Measurements from ENCODE around the gene LRRC47.
"Not testable (repeated sequence)": the region's sequence is repeated elsewhere in the genome, so short reads cannot be mapped to it uniquely, and the experiment has no call there.

Gene LRRC47

GRCh38 chr1:3814771-3815561, 18.7 kb upstream of the LRRC47 start:
- DNase-seq = no peak

GRCh38 chr1:3814065-3814464, 17.8 kb upstream of the LRRC47 start:
- DNase-seq = no peak

- DNase-seq = no peak
Measured at GRCh38 chr1:3811595-3811911, 15.3 kb upstream of the LRRC47 start.

- not testable (repeated sequence) for DNase-seq
Measured at GRCh38 chr1:3810149-3810761, 14.0 kb upstream of the LRRC47 start.

- DNase-seq = no peak
Measured at GRCh38 chr1:3809680-3810079, 13.4 kb upstream of the LRRC47 start.

GRCh38 chr1:3807769-3808168, 11.5 kb upstream of the LRRC47 start:
- DNase-seq = no peak

GRCh38 chr1:3805038-3805437, 8.7 kb upstream of the LRRC47 start:
- no peak for DNase-seq

GRCh38 chr1:3804627-3804944, 8.3 kb upstream of the LRRC47 start:
- DNase-seq = not testable (repeated sequence)

GRCh38 chr1:3803905-3804626, 7.8 kb upstream of the LRRC47 start:
- DNase-seq = no peak

GRCh38 chr1:3800795-3801194, 4.5 kb upstream of the LRRC47 start:
- DNase-seq = not testable (repeated sequence)

GRCh38 chr1:3799976-3800685, 3.8 kb upstream of the LRRC47 start:
- no peak for DNase-seq

GRCh38 chr1:3795453-3796214, 664 bp downstream of the LRRC47 start:
- no peak for DNase-seq

GRCh38 chr1:3790952-3791351, 5.3 kb downstream of the LRRC47 start:
- no peak for DNase-seq

GRCh38 chr1:3790500-3790923, 5.8 kb downstream of the LRRC47 start:
- DNase-seq = no peak

GRCh38 chr1:3789421-3790300, 6.6 kb downstream of the LRRC47 start:
- no peak for DNase-seq

GRCh38 chr1:3788756-3789420, 7.4 kb downstream of the LRRC47 start:
- DNase-seq = no peak

- no peak for DNase-seq
Measured at GRCh38 chr1:3787745-3788605, 8.3 kb downstream of the LRRC47 start.

GRCh38 chr1:3787349-3787715, 9.0 kb downstream of the LRRC47 start:
- peak; percentile 77 for DNase-seq

GRCh38 chr1:3786468-3787348, 9.6 kb downstream of the LRRC47 start:
- DNase-seq = no peak

Measured in stimulated activated CD4-positive, alpha-beta T cell treated with anti-CD3 and anti-CD28 coated beads, Interleukin-1b, Interleukin-23, amount 100 ng/mL, for 48 hours (primary cell).